ENCODE data around the gene ATP10A. TPM values are rescaled to one million over a fixed set of nuclear protein-coding genes. Genes with fewer than 3 reads are reported as not detected.

The ATP10A gene
- total and polyA plus RNA-seq, 9 of the 15 experiments (the other 6 are each of a cell fraction or from before 2014, with no cell fraction given), result 0.09 TPM; not detected in 8

- TF ChIP-seq RNF219 (CRISPR knock-in tag; IDR thresholded peaks at IDR 0.05), result no peak
- TF ChIP-seq TOE1 (IDR thresholded peaks at IDR 0.05; ENCODE audit: borderline replicate concordance), result no peak
- TF ChIP-seq TOE1 (CRISPR knock-in tag; IDR thresholded peaks at IDR 0.05; ENCODE audit: borderline replicate concordance, low read depth), result no peak
- TF ChIP-seq BRF2 (IDR thresholded peaks at IDR 0.05; ENCODE audit: borderline replicate concordance, insufficient read depth, insufficient read length), result no peak
- TF ChIP-seq HMG20B (CRISPR knock-in tag; IDR thresholded peaks at IDR 0.05), result no peak
- TF ChIP-seq ZHX1 (conservative IDR thresholded peaks at IDR 0.05; ENCODE audit: low read length), result no peak
- TF ChIP-seq YBX1 (IDR thresholded peaks at IDR 0.05), result no peak
- TF ChIP-seq MEF2D (tag; conservative IDR thresholded peaks at IDR 0.05; ENCODE audit: low read depth), result no peak
Observed at GRCh38 chr15:25844076-25844475, 19.1 kb downstream of the ATP10A start (continued).
